COR-L47 (cell line): ENCODE data around the gene SSBP3.
"Not testable (repeated sequence)": the region's sequence is repeated elsewhere in the genome, so short reads cannot be mapped to it uniquely, and the experiment has no call there.

Source experiments
- DNase-seq: peaks from one replicate; lab custom pipeline; 2025; lab: John Stamatoyannopoulos, UW

The SSBP3 gene

DNA sequence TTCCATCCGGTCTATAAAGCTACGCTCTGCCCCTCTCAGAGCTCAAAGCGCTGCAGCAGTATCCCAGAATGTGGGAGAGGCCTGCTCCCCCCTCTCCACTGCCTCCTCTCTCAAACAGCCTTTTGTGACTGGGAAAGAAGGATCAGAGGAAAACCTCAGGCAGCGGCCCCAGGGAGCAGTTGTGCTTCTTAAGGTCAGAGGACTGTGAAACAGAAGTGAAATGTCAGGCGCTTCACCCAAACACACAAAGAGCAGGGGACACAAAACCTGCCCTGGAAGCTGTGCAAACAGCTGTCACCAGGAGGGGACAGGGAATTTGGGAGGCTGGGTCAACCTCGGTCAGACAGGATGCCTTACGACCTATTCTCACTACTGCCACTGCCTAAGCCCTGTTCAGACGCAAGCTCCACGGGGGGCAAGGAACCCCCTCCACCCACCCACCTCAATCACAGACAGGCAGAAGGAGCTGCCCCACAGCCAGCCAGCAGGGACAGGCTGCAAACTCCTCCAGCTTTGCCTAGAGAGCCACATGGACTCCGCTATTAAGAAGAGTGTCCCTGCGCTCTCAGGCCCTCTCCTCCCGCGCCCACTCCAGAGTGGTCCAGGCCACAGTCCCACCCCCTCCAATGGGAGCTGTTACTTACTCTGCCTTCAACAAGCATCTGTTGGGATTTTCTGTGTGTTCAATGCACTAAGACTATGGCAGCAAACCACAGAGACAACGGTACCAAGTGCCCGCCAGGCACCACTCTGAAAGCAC is 14.6 kb downstream of the SSBP3 start:
- no peak for DNase-seq

DNA sequence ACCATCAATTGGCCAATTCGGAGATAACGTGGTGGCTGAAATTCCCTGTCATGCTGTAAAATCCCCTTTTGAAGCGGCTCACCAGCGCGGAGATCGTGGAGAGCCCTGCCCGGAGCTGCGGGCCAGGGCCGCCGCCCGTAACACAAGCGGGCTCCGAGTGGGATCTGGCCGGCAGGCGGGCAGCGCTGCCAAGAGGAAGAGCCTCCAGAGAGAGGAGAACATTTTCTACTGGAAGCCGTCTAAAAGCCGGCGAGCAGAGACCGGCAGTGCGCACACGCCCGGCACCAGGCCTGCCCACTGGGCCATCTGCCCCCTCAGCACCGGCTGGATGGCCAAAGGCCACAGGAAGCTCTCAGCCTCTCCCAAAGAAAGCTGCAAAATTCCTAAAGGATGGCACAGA is 15.5 kb downstream of the SSBP3 start:
- DNase-seq = no peak

DNA sequence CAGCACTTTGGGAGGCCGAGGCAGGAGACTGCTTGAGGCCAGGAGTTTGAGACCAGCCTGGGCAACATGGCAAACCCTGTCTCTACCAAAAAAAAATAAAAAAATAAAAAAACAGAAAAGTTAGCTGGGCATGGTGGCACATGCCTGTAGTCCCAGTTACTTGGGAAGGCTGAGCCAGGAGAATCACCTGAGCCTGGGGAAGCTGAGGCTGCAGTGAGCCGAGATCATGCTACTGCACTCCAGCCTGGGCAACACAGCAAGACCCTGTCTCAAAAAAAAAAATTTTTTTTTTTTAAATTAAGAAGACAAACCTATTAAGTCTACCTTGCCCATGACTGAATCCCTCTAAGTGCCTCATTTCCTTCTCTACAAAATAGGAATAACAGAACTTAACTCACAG is 16.6 kb downstream of the SSBP3 start:
- DNase-seq = not testable (repeated sequence)

DNA sequence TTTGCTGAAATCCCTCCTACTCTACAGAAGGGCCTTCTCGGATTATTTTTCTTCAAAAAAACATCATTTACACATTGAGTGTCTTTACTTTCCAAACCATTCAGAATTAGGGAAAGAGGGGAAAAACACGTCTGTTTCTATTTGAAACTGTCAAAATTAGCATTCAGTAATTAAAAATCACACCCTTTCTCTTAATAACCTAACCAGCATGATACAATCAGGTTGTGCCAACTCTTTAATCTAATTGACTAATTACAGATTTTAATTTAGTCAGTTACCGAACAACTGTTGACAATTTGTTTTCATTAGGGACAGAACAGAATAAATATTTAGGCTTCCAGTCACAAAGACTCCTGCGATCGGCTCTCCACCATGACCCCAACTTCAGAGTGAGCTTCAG is 18.8 kb downstream of the SSBP3 start:
- DNase-seq = no peak

DNA sequence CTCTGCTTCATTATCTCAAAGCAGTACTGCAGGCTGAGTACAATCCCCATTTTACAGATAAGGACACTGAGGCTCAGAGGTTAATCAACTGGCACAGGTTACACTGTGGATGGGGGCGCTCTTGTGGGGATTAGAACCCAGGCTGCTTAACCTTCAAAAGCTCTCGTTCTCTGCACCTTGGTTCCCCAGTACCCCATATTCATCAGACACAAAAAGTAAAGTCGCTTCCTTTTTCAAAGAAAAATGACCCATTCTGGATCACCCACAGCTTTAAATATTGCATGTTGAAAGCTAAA is 20.5 kb downstream of the SSBP3 start:
- no peak for DNase-seq

DNA sequence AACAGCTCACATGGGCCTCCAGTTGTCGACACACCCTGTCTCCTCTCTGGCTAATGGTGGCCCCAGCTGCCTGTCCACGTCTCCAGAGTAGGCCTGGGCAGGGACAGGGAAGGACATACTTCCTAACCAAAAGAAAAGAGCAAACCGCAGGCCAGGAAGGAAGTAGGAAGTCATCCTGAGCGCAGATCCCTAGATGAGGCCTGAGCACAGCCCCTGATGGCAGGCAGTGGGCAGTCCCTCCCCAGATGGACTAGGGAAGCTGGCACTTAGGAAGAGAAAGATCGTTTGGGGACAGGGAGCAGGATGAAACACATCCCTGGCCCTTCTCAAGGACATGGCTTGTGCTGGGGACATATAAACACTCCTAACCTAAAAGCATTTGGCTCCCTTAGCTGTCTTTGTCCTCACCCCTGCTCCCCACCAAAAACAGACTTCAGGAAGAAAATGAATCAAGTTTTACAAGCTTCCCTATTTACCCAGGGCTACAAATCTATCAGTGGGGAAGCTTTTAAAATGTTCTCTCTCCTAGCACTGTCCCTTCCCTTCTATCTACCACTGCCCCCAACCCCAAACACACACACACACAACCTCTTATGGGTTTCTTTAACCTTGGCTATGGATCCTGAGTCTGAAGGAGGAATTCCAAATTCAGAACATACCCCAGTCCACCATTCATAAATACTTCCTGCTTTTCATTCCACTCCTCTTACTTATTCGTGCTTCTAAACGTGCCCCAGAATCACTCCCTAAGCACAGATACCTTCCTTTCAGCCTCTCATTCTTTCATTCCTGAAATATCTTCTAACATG is 21.1 kb downstream of the SSBP3 start:
- no peak for DNase-seq

DNA sequence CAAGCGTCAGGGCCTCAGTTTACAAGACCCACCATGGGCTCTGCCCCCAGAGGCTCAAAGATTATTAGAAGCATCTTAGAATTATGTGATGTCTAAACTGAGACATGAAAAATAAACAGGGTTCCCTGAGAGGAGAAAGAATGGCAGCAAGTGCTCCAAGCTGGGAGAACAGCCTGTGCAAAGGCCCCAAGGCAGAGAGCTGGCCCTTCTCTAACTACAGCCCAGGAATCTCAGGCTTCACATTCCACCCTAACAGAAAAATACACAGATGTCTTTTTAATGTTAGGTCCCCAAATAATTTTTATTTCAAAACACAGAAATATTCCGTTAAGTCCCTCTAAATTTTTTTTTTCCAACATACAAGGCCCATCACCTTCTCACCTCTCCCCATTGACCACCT is 21.7 kb downstream of the SSBP3 start:
- DNase-seq = no peak

DNA sequence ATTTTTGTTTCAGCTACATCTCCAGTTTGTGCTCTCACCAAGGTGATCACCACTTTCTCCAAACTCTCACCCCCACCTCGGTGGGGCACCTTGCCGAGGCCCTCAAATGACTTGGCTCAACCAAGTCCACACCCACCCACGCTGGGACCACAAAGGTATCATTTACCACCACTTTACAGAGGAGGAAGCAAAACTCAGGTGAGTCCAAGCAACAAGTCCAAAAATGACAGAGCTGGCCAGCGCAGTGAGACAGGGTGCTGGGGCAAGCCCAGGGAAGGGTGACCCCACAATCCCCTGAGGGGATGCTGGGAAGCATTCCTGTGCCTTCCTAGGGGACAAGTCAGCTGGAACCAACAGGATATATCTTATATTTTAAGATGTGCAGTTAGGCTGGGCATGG is 24.7 kb downstream of the SSBP3 start:
- DNase-seq = no peak

DNA sequence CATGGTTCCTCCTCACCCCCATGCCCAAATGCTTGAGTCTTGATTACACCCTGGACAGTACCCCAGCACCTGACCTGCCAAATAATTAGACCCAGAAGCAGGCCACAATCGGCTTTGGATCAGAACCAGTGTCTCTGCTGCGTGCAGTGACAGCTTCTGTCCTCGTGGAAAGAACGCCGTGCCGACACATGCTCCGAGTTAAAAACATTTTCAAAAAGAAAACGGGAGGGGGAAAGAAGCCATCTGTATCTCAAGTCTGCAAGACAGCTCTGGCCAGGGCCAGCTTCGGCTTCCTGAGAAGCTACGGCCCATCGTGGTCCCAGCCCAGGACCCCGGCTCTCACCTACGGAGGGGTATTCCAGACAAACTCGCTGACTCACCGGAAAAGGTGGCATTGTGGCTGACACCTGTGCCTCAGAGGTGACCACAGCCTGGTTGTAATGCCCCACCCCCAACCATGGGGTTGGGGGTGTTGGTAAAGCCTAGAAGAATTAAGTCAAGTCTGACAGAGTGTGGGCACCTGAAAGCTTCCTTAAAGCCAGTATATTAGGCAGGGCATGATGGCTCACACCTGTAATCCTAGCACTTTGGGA is 25.8 kb downstream of the SSBP3 start:
- no peak for DNase-seq

DNA sequence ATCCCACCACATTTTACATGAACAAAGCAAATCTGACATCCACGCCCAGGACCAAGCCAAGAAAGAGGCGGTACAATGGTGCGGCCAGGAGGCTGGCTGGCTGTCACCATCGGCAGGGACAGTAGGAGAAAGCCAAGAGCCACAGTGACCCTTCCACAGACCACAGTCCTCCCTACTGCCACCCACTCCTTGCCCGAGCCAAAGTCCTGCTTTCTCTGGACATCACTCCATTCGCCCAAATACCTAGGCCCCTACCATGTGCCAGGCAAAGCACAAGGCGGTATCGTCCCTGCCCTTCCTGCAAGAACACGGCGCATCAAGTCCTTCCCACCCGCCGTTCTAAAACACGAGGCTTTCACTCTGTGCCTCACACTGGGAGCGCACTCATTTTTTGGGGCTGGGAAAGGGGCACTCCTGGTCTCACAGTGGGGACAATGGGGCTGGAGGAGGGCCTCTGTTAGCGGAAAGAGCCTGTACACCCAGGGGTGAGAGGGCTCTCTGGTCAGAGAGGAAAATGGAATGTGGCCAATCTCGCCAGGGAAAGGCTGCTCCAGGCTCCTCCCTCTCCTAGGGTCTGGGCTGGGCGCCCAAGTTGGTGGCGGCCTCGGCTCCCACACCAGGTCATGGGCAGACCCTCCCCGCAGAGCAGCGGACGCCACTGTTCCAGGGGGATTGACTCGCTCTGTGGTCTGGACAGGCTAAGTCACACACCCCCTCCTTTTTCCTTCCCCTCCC is 26.5 kb downstream of the SSBP3 start:
- no peak for DNase-seq

DNA sequence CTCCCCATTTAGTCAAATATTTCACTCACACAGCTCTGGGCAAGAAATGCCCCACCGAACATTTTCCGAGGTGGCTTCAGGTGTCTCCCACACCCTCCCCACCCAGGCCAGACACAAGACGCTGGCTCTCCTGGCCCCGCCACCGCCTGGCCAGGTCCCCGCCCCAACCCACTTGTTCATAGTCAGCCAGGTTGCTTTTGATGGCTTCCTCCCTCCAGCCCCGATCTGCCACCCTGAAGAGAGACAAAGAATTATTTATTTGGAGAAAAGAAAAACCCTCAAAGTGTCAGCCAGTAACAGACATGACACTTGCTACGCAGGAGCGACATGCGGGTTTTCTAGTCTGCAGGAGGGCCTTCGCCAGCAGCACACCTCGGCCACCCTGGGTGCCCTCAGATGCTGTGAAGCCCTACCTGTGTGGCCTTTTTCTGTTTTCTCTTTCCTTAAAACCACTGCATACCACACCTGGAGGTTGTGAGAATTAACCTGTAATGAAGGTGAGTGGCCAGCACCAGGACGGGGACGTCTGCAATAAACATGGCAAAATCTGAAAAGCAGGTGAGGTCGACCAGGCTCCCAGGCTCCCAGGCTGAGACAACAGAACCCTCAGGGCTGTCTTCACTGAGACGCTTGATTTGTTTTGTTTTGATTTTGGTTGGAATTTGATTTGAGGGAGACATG is 27.2 kb downstream of the SSBP3 start:
- DNase-seq = no peak

DNA sequence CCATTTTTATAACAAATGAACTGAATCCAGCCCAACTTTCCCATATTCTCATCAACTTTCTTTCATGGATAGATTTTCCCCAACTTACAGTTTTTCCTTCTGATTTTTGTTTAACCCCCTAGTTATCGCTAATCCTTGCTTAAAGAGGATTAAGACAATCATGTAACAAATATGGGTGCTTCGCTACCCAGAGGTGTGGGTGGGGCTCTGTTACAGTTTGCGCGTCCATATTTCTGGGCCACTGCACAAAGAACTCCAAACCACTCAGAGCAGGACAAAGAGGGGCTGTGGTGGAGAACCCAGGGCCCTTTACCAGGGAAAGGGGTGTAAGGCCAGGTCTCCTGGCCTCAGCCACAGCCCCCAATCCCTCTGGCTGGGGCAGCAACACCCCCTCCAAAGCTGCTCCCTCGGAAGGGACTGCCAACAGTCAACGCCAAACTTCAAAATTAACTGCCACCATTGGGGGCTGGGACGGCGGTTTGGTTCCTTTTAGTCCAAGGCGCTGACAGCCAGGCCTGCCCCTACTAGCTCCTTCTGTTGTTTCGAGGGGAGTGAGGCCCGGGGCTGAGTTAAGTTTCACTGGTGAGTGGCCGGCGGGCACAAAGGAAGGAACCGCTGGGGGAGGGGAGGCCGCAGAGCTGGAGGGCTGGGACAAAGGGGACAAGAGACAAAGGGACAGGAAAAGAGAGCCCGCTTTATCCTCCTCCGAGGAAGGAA is 27.9 kb downstream of the SSBP3 start:
- no peak for DNase-seq

DNA sequence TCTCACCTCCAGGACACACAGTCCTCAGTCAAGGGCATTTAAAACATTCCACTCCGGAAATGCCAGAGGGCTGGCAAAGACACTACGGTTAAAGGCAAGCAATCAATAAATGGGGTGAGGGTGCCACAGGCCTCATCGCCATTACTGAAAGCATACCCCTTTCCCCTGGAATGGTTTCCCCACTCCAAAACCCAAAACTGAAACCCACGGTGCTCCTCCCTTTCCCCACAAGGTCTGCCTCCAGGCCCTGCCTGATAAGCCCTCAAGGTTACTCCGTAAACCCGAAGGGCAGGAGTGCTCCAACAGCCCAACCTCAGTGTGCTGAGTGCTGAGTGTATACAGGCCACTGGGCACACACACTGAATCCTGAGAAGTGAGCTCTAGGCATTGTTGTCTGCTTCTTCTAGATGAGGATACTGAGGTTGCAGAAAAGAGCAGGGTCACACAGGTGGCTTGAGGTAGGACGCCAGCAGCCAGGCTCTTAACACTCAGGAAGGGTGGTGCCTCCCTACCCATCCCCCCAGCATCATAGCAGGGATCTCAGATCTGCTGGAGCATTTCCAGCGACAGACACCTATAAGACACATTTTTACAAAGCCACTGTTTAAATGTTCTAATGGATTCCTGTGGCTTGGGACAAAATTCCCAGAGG is 29.0 kb downstream of the SSBP3 start:
- DNase-seq = no peak

DNA sequence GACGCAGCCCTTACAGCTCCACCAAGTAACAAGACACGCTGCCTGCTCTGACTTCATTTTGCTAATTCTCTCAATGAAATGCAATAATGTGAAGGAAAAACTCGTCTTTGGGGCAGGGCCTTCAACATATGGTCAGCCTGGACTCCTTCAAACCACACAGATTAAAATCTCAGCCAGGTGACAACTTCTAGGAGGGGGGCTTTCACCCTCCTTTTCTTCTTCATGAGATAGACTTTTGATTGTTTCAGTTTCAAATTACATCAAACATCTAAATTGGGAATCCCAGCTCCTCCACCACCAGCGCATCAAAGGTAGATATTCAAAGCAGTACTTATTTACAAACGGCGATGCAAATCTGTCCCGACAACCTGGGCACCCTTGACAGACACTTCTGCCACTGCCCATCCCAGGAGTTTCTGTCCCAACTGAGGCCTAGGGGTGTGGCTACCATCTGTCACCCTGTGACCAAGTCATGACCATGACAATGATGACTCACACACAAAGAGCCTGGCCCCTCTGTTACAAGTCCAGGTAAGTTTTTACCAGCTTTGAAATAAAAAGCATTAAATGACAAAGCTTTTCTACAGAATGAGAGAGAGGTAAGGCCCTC is 29.7 kb downstream of the SSBP3 start:
- no peak for DNase-seq

DNA sequence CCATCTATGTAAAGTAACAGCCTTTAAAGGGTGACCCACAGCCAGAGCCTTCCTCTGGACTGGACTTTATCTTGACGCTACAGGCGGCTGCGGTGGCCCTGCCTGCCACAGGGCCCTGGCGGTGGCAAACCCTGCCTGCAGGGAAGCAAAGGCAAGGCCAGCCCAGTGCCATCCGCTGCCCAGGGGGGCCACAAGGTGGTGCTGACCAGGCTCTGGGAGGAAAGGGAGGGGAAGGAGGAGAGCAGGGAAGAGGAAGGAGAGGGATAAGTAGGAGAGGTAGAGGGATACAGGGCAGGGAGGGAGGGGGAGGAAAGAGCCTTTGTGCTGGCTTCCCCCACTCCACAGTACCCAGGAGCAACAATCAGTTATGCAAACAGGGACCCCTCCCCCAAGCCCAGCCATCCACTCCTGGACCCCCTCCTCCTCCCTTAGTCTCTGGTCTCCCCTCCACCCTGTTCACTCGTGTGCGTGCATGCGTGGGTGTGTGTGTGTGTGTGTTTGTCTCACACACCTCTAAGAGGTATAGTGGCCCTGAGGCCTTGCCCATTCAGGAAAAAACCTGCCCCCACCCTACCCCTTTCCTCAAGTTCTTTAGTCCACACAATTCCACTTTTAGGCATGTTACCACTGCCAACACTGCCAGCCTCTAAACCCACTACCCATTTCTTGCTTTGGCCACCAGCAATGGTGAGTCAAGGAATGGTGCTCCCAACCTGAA is 30.3 kb downstream of the SSBP3 start:
- no peak for DNase-seq

DNA sequence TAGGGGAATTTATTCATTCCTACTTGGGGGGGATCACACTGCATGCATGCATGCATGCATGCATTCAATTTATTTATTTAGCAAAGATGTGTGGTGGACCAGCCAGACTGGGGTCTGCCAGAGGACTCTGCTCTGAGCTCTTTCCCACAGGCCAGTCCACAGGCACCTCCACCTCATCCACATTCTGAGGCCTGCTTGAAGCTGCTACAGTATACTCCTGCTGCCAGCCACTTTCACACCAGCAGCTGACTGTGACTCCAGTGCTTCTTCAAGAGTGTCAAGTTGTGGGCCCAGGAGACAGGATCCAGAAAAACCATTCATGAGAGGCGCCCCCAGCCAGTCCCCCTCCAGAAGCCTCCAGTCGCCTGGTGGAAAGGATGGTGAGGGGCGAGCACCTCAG is 30.9 kb downstream of the SSBP3 start:
- no peak for DNase-seq

DNA sequence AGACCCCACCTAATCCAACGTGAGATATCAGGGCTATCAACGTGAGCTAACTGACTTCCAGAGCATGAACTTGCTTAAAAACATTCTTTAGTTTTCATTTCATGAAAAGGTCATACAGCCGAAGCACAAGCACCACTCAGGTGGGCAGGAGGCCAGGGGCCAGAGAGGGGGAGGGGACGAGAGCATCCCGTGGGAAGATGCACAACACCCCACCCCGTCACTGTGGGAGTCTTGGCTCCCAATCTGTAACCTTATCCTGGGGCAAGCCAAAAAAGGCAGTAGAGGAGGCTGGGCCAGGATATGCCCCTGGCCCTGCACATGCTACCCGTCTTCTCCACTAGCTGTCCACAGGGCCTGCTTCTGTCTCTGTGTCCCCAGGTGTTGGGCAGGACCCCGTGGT is 31.4 kb downstream of the SSBP3 start:
- no peak for DNase-seq

DNA sequence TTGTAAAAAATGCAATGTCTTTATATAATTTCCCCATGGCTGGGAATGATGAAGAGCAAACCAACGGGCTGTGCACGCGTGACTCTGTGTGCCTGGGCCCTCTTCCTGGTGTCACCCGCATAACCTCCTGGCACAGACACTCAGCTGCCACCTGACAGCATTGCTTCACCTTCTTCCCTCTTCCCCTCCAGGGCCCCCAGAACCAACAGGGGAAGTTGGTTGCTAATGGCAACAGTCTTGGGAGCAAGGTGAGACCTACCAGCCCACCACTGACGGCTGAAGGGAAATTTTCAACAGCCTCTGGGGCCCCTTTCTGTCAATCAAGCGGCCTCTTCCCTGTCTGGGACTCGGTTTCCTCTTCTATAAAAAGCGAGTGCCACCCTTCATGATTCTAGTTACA is 33.2 kb downstream of the SSBP3 start:
- DNase-seq = no peak

DNA sequence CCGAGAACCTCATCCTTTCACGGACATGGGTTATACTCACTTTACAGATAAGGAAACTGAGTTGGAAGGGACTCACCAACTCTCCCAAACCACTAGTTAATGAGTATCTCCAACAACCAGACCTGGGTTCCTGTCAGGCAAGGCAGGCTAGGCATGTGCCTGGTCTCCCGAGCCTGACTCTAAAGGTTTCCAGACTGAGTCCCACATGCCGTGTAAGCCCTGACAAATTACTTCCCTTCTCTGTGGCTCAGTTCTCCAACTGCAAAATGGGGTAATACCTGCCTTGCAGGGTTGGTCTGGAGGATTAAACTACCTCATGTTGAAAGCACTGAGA is 34.3 kb downstream of the SSBP3 start:
- DNase-seq = no peak
